ENCODE measurements around the gene SORBS2.
"Not testable (repeated sequence)": the region's sequence is repeated elsewhere in the genome, so short reads cannot be mapped to it uniquely, and the experiment has no call there.

SORBS2 gene

GRCh38 chr4:185576962-185577950 is 234.7 kb downstream of the SORBS2 start:
- DNase-seq, result no peak

- no peak for DNase-seq
These were observed 235.6 kb downstream of the SORBS2 start for GRCh38 chr4:185576314-185576961.

- DNase-seq, result no peak
These were observed 238.3 kb downstream of the SORBS2 start for GRCh38 chr4:185573651-185574199.

GRCh38 chr4:185570727-185571126 is 241.3 kb downstream of the SORBS2 start:
- DNase-seq, result no peak

- DNase-seq, result no peak
These were observed 244.3 kb downstream of the SORBS2 start for GRCh38 chr4:185567381-185568376.

GRCh38 chr4:185566972-185567371 is 245.0 kb downstream of the SORBS2 start:
- DNase-seq, result no peak

GRCh38 chr4:185566425-185566824 is 245.6 kb downstream of the SORBS2 start:
- no peak for DNase-seq

GRCh38 chr4:185565696-185566095 is 246.3 kb downstream of the SORBS2 start:
- no peak for DNase-seq

GRCh38 chr4:185564349-185564748 is 247.6 kb downstream of the SORBS2 start:
- no peak for DNase-seq

GRCh38 chr4:185562531-185562930 is 249.5 kb downstream of the SORBS2 start:
- no peak for DNase-seq

- DNase-seq, result no peak
These were observed 251.7 kb downstream of the SORBS2 start for GRCh38 chr4:185560316-185560715.

- no peak for DNase-seq
These were observed 252.1 kb downstream of the SORBS2 start for GRCh38 chr4:185559915-185560281.

- DNase-seq, result not testable (repeated sequence)
These were observed 252.6 kb downstream of the SORBS2 start for GRCh38 chr4:185559251-185559914.

- no peak for DNase-seq
These were observed 257.4 kb downstream of the SORBS2 start for GRCh38 chr4:185554365-185555126.

GRCh38 chr4:185552254-185552653 is 259.7 kb downstream of the SORBS2 start:
- DNase-seq, result no peak

- DNase-seq, result no peak
These were observed 261.1 kb downstream of the SORBS2 start for GRCh38 chr4:185550933-185551332.

- no peak for DNase-seq
These were observed 262.8 kb downstream of the SORBS2 start for GRCh38 chr4:185549095-185549639.

- DNase-seq, result no peak
These were observed 263.4 kb downstream of the SORBS2 start for GRCh38 chr4:185548587-185548986.

GRCh38 chr4:185546335-185546734 is 265.7 kb downstream of the SORBS2 start:
- no peak for DNase-seq

GRCh38 chr4:185542626-185543315 is 269.2 kb downstream of the SORBS2 start:
- no peak for DNase-seq

Measured in activated CD8-positive, alpha-beta memory T cell treated with anti-CD3 and anti-CD28 coated beads, Interleukin-2, amount 50 U/mL, for 48 hours (primary cell).